NCI-H2107 treated with DMSO at 0.1 percent for 48 hours (cell line): Measurements from ENCODE around the gene INTS7.
A peak's percentile ranks its signal among the peaks of the same experiment; 100 is the strongest.
"Not testable (repeated sequence)": the region's sequence is repeated elsewhere in the genome, so short reads cannot be mapped to it uniquely, and the experiment has no call there.

Experiments
- DNase-seq: peaks from one replicate; lab custom pipeline; 2025; ENCODE audit not compliant: unreplicated experiment; lab: John Stamatoyannopoulos, UW

The INTS7 gene

GRCh38 chr1:211986628-211987254 lies 48.6 kb downstream of the INTS7 start:
- DNase-seq = no peak

- DNase-seq = no peak
Measured at GRCh38 chr1:211985556-211986264, 49.6 kb downstream of the INTS7 start.

GRCh38 chr1:211978596-211978995 lies 56.8 kb downstream of the INTS7 start:
- no peak for DNase-seq

- no peak for DNase-seq
Measured at GRCh38 chr1:211975152-211975941, 60.0 kb downstream of the INTS7 start.

- DNase-seq = no peak
Measured at GRCh38 chr1:211973541-211973940, 61.8 kb downstream of the INTS7 start.

GRCh38 chr1:211968200-211968834 lies 67.0 kb downstream of the INTS7 start:
- no peak for DNase-seq

- no peak for DNase-seq
Measured at GRCh38 chr1:211967704-211968103, 67.7 kb downstream of the INTS7 start.

GRCh38 chr1:211965108-211965805 lies 70.1 kb downstream of the INTS7 start:
- no peak for DNase-seq

- no peak for DNase-seq
Measured at GRCh38 chr1:211959680-211960079, 75.7 kb downstream of the INTS7 start.

GRCh38 chr1:211959221-211959620 lies 76.1 kb downstream of the INTS7 start:
- no peak for DNase-seq

GRCh38 chr1:211954028-211954427 lies 81.3 kb downstream of the INTS7 start:
- DNase-seq = not testable (repeated sequence)

- DNase-seq = not testable (repeated sequence)
Measured at GRCh38 chr1:211953543-211953942, 81.8 kb downstream of the INTS7 start.

GRCh38 chr1:211952299-211952698 lies 83.1 kb downstream of the INTS7 start:
- no peak for DNase-seq

- DNase-seq = no peak
Measured at GRCh38 chr1:211951856-211952255, 83.5 kb downstream of the INTS7 start.

- DNase-seq = no peak
Measured at GRCh38 chr1:211948377-211948776, 87.0 kb downstream of the INTS7 start.

- peak; percentile 87 for DNase-seq
Measured at GRCh38 chr1:211947396-211948295, 87.7 kb downstream of the INTS7 start.

- DNase-seq = peak; percentile 73
Measured at GRCh38 chr1:211944733-211945500, 90.4 kb downstream of the INTS7 start.

GRCh38 chr1:211942583-211942982 lies 92.8 kb downstream of the INTS7 start:
- no peak for DNase-seq

- DNase-seq = no peak
Measured at GRCh38 chr1:211939876-211940468, 95.4 kb downstream of the INTS7 start.
